Tibial nerve (tissue), 3 donors: Measurements from ENCODE around the gene OR52H1.

ENCODE experiments used
- CTCF ChIP-seq, 5 experiments: fragments of 200-600 bp in 3 of 5; fragments of 450-650 bp in 2 of 5; sonication (generic) in 3 of 5; IDR thresholded peaks; one replicate each; pipeline ENCODE4 v1.5.1; 2016 to 2019; ENCODE audit warnings: antibody characterized with exemption in 5 of 5, mild to moderate bottlenecking in 3 of 5, moderate library complexity in 2 of 5
- POLR2A ChIP-seq, 2 donors: fragments of 450-650 bp; IDR thresholded peaks; one replicate each; pipeline ENCODE4 v1.6.1; 2017; ENCODE audit warnings: antibody characterized with exemption in 2 of 2, mild to moderate bottlenecking in 2 of 2, moderate library complexity in 2 of 2

- TF ChIP-seq CTCF (IDR thresholded peaks at IDR 0.05) (no peak), POLR2A (IDR thresholded peaks at IDR 0.05) (no peak)
Measured at GRCh38 chr11:5509803-5510202, 38.5 kb downstream of the OR52H1 start, which contains the start of gene UBQLN3.
